Measurements from ENCODE around the gene MCAM.

The MCAM gene

GRCh38 chr11:119310682-119311052, 6.3 kb downstream of the MCAM start:
- TF ChIP-seq CTCF (IDR thresholded peaks at IDR 0.05; ENCODE audit: insufficient read depth, low read length, missing control alignments) = no peak
- no peak overlapping the region for H3K4me3 ChIP-seq (ENCODE audit: low read depth, low read length)
- DNase-seq (ENCODE audit: low read depth, low spot score) = no peak
- CTCF ChIA-PET = interaction anchor here (14.7 kb wide), 1 partner anchor 13 kb away, joined by 150 read pairs; no protein-coding TSS in a partner anchor
- POLR2A ChIA-PET = no interaction called here

GRCh38 chr11:119309953-119310681, 6.8 kb downstream of the MCAM start:
- ChIA-PET POLR2A (no interaction called here), CTCF (interaction anchor here (0.9 to 14.7 kb wide), 4 partner anchors 13 to 164 kb away, joined by 3 to 150 read pairs (median 4); partner anchors contain the start of gene C1QTNF5)
- DNase-seq (ENCODE audit: low read depth, low spot score) = no peak
- H3K4me3 ChIP-seq (ENCODE audit: low read depth, low read length) = no peak overlapping the region
- no peak for TF ChIP-seq CTCF (IDR thresholded peaks at IDR 0.05; ENCODE audit: insufficient read depth, low read length, missing control alignments)

GRCh38 chr11:119309411-119309810, 7.5 kb downstream of the MCAM start:
- DNase-seq (ENCODE audit: low read depth, low spot score) = no peak
- no peak for TF ChIP-seq CTCF (IDR thresholded peaks at IDR 0.05; ENCODE audit: insufficient read depth, low read length, missing control alignments)
- ChIA-PET CTCF (interaction anchor here (0.9 to 14.7 kb wide), 9 partner anchors 10 to 165 kb away, joined by 3 to 150 read pairs (median 5); partner anchors contain the start of gene C1QTNF5), POLR2A (no interaction called here)
- no peak overlapping the region for H3K4me3 ChIP-seq (ENCODE audit: low read depth, low read length)

GRCh38 chr11:119307974-119308373, 9.0 kb downstream of the MCAM start:
- DNase-seq (ENCODE audit: low read depth, low spot score) = no peak
- no peak overlapping the region for H3K4me3 ChIP-seq (ENCODE audit: low read depth, low read length)
- ChIA-PET CTCF (interaction anchor here (0.9 to 14.7 kb wide), 20 partner anchors 8 to 166 kb away, joined by 3 to 150 read pairs (median 5); partner anchors contain the start of genes ABCG4, CBL and MCAM), POLR2A (interaction anchor here (0.9 to 1.3 kb wide), 2 partner anchors 9 to 110 kb away, joined by 3 read pairs; partner anchors contain the start of gene MCAM)
- no peak for TF ChIP-seq CTCF (IDR thresholded peaks at IDR 0.05; ENCODE audit: insufficient read depth, low read length, missing control alignments)

GRCh38 chr11:119307219-119307618, 9.7 kb downstream of the MCAM start:
- no peak overlapping the region for H3K4me3 ChIP-seq (ENCODE audit: low read depth, low read length)
- POLR2A ChIA-PET = interaction anchor here (0.9 kb wide), 1 partner anchor 110 kb away, joined by 3 read pairs; no protein-coding TSS in a partner anchor
- TF ChIP-seq CTCF (IDR thresholded peaks at IDR 0.05; ENCODE audit: insufficient read depth, low read length, missing control alignments) = peak; percentile 1
- DNase-seq (ENCODE audit: low read depth, low spot score) = no peak
- CTCF ChIA-PET = interaction anchor here (0.7 to 14.7 kb wide), 16 partner anchors 9 to 289 kb away, joined by 3 to 150 read pairs (median 6); partner anchors contain the start of genes ABCG4, CBL, MCAM and TRAPPC4

- POLR2A ChIA-PET = interaction anchor here (0.7 kb wide), 1 partner anchor 168 kb away, joined by 4 read pairs; no protein-coding TSS in a partner anchor
- peak; percentile 44 for DNase-seq (ENCODE audit: low read depth, low spot score)
- no peak for TF ChIP-seq CTCF (IDR thresholded peaks at IDR 0.05; ENCODE audit: insufficient read depth, low read length, missing control alignments)
- H3K4me3 ChIP-seq (ENCODE audit: low read depth, low read length) = no peak overlapping the region
- CTCF ChIA-PET = interaction anchor here (1.2 to 14.7 kb wide), 9 partner anchors 9 to 168 kb away, joined by 3 to 150 read pairs (median 7); partner anchors contain the start of genes CBL and MCAM
Observed at GRCh38 chr11:119306373-119306890, 10.5 kb downstream of the MCAM start.

Data from AG04449 (cell line).